Heart left ventricle (tissue), 16 donors: ENCODE data around the gene ZNF772. TPM values are rescaled to one million over a fixed set of nuclear protein-coding genes. Genes with fewer than 3 reads are reported as not detected.

Experiments
- ATAC-seq, 4 donors: fragments of 200-7000 bp; cut with Tn5 transposase; one replicate each; pipeline ENCODE4 v1.9.1; 2020 to 2022; ENCODE audit warnings: moderate library complexity in 4 of 4, mild to moderate bottlenecking in 3 of 4, moderate number of reproducible peaks in 1 of 4
- DNase-seq, 5 donors: peaks; one replicate each; pipeline ENCODE4 v3.0.0-alpha.2; 2020
- H3K27ac ChIP-seq, 12 donors: fragments of 200-600 bp; sonication (generic) in 4 of 12; one replicate each; pipeline versions ENCODE4 v1.5.0 to v1.8.0; 2016 to 2022; ENCODE audit warnings: mild to moderate bottlenecking in 2 of 12
- H3K27me3 ChIP-seq, 9 donors: fragments of 200-600 bp; sonication (generic) in 2 of 9; one replicate each; pipeline versions ENCODE4 v1.5.1 to v1.8.0; 2016 to 2022; ENCODE audit warnings: mild to moderate bottlenecking in 3 of 9
- H3K36me3 ChIP-seq, 9 donors: fragments of 200-600 bp; sonication (generic) in 2 of 9; one replicate each; pipeline versions ENCODE4 v1.5.0 to v1.8.0; 2018 to 2022; ENCODE audit warnings: mild to moderate bottlenecking in 2 of 9
- H3K4me1 ChIP-seq, 12 donors: fragments of 200-600 bp; sonication (generic) in 4 of 12; one replicate each; pipeline versions ENCODE4 v1.5.0 to v1.8.0; 2016 to 2022; ENCODE audit warnings: mild to moderate bottlenecking in 3 of 12
- H3K4me3 ChIP-seq, 12 donors: fragments of 200-600 bp; sonication (generic) in 4 of 12; one replicate each; pipeline versions ENCODE4 v1.5.0 to v1.8.0; 2017 to 2022; ENCODE audit warnings: mild to moderate bottlenecking in 9 of 12, moderate library complexity in 4 of 12
- H3K9me3 ChIP-seq, 12 donors: fragments of 200-600 bp; sonication (generic) in 4 of 12; one replicate each; pipeline versions ENCODE4 v1.5.0 to v1.8.0; 2016 to 2022; ENCODE audit warnings: mild to moderate bottlenecking in 1 of 12
- CTCF ChIP-seq, 12 donors: fragments of 200-600 bp; sonication (generic) in 4 of 12; IDR thresholded peaks; one replicate each; pipeline versions ENCODE4 v1.5.0 to v1.8.0; 2018 to 2022; ENCODE audit warnings: antibody characterized with exemption in 12 of 12, mild to moderate bottlenecking in 5 of 12
- POLR2A ChIP-seq, 2 donors: fragments of 450-650 bp; IDR thresholded peaks; one replicate each; pipeline ENCODE4 v1.6.1; 2017; ENCODE audit warnings: antibody characterized with exemption in 2 of 2, mild to moderate bottlenecking in 2 of 2, moderate library complexity in 2 of 2
- WGBS, 4 donors: extraction: QIAGEN DNeasy Blood & Tissue Kit in 2 of 4; methylation state at CpG; one replicate each; pipeline versions ENCODE4 v1.1.5 to v1.1.7; 2013 to 2018; 5-methylcytosine and 5-hydroxymethylcytosine counted together
- intact Hi-C, 10 donors: fragments of 100-400 bp; cut with DNase I; formaldehyde crosslinking; loops; one replicate each; pipeline versions ENCODE4 v1.11.1 to v1.14.2; 2022
- polyA plus RNA-seq, 2 donors: library from polyadenylated mRNA; stranded (reverse); fragments of 200-250 nt; gene quantifications; one replicate each; pipeline ENCODE4 v1.2.3, GENCODE V29; 2013
- total RNA-seq, 9 donors: library from RNA; depleted of rRNA in 2 of 9; stranded (reverse); fragments of >200 nt in 2 of 9; fragmentation: NEBNext Ultra II Directional in 3 of 9; extraction: Animal tissue kit (Norgen Biotek cat#: 25700) in 3 of 9; gene quantifications; one replicate each; pipeline versions ENCODE4 v1.1.0 to v1.2.4, GENCODE V29; 2016 to 2023
- donor health status: ischemic (EF 13 %, LVEDD 7.1; RV severe dilation, severe dysfunction).
- donor health status: healthy with polysubstance abuse.
- donor health status: DM: no; HTN: yes; CAD: no.
- donor health status: DM: no; HTN: no; CAD: no.
- donor health status: ischemic (EF 25% LVEDD 6.9; RV normal size, moderate dysfunction).
- donor health status: ischemic (EF 25% LVEDD 5.7; RV mildly dilated, moderate dysfunction).
- donor health status: healthy.
- donor health status: DM: yes; HTN: yes; CAD: no.
- donor health status: ischemic (EF 35%, LVEDD 5.7; RV mildly dilated, moderate dysfunction).
- donor health status: nonischemic (EF 11% LVEDD 7.7; RV severe dilation, severe dysfunction).
- donor health status: DM: yes; HTN: yes; CAD: no.
- donor health status: PGD.
- donor health status: ischemic (EF 29% LVEDD 5.4; RV normal size, mild dysfunction).
- donor health status: nonischemic (EF 23%, LVEDD 6.1; RV moderate dilation, normal function).

Gene ZNF772
- total and polyA plus RNA-seq, 11 donors = 4.2 to 30.1 (median 22.1) TPM

GRCh38 chr19:57438925-57439324 lies 38.4 kb downstream of the ZNF772 start:
- Histone ChIP-seq H3K4me3 (no peak overlapping the region), H3K9me3 (peaks cover 0 to 29% (median under 1%) of the 10 kb centered on the region in 12 donors), H3K27ac (no peak overlapping the region), H3K36me3 (peaks cover 0 to 13% (median 7%) of the 10 kb centered on the region in 9 donors), H3K4me1 (peaks cover 0 to 24% (median 15%) of the 10 kb centered on the region in 12 donors), H3K27me3 (no peaks in the 10 kb centered on the region)
- no peak for ATAC-seq
- intact Hi-C loops = loop anchor here in 1 of 10 donors (5.0 kb wide), 1 partner anchor 337 kb away; no protein-coding TSS in a partner anchor
- TF ChIP-seq POLR2A (IDR thresholded peaks at IDR 0.05) = no peak
- no peak for TF ChIP-seq CTCF (IDR thresholded peaks at IDR 0.05)
- DNase-seq = no peak
- WGBS, 4 donors = 89 to 94% (median 94%) methylated on average over 9 of the region's 9 CpGs

- DNase-seq (no peak), ATAC-seq (no peak)
- intact Hi-C loops = loop anchor here in 1 of 10 donors (5.0 kb wide), 1 partner anchor 336 kb away; no protein-coding TSS in a partner anchor
- Histone ChIP-seq H3K27ac (no peak overlapping the region), H3K4me1 (peaks cover 0 to 24% (median 15%) of the 10 kb centered on the region in 12 donors), H3K4me3 (no peak overlapping the region), H3K36me3 (peaks cover 0 to 8% (median 0%) of the 10 kb centered on the region in 9 donors), H3K9me3 (peaks cover 0 to 19% (median 0%) of the 10 kb centered on the region in 12 donors), H3K27me3 (no peaks in the 10 kb centered on the region)
- no peak for TF ChIP-seq POLR2A (IDR thresholded peaks at IDR 0.05)
- no peak for TF ChIP-seq CTCF (IDR thresholded peaks at IDR 0.05)
- WGBS, 4 donors = 61 to 69% (median 67%) methylated on average over 4 of the region's 4 CpGs
Observed at GRCh38 chr19:57437931-57438330, 39.4 kb downstream of the ZNF772 start.

GRCh38 chr19:57436417-57436816 lies 40.9 kb downstream of the ZNF772 start:
- Histone ChIP-seq H3K36me3 (peaks cover 0 to 8% (median 0%) of the 10 kb centered on the region in 9 donors), H3K27me3 (no peaks in the 10 kb centered on the region), H3K4me1 (peaks cover 0 to 24% (median 15%) of the 10 kb centered on the region in 12 donors), H3K27ac (no peak overlapping the region), H3K4me3 (peak overlapping the region in 6 of 12 donors; percentile 70 to 94 (median 92)), H3K9me3 (peaks cover 0 to 6% (median 0%) of the 10 kb centered on the region in 12 donors)
- ATAC-seq = no peak
- 55 to 83% (median 66%) methylated on average over 1 of the region's 1 CpG for WGBS, 4 donors
- DNase-seq = no peak
- intact Hi-C loops = loop anchor here in 1 of 10 donors (5.0 kb wide), 1 partner anchor 334 kb away; no protein-coding TSS in a partner anchor
- TF ChIP-seq CTCF (IDR thresholded peaks at IDR 0.05) (no peak), POLR2A (IDR thresholded peaks at IDR 0.05) (no peak)

- H3K4me3 ChIP-seq = peak within 1 kb of the TSS; percentile 43 to 94 (median 88)
- TF ChIP-seq POLR2A (IDR thresholded peaks at IDR 0.05) (peak in 1 of 2 donors; percentile 40), CTCF (IDR thresholded peaks at IDR 0.05) (no peak)
- no peaks in the 10 kb centered on the region for H3K9me3 ChIP-seq
- intact Hi-C loops = loop anchor here in 3 of 10 donors (2.0 to 5.0 kb wide), 3 partner anchors 25 to 333 kb away; partner anchors contain the start of genes ZNF17 (in 1 of the 3) and ZNF772 (in 1 of the 3)
- peak within 1 kb of the TSS in 8 of 12 donors; percentile 29 to 69 (median 50) for H3K27ac ChIP-seq
- WGBS, 4 donors = 0 to 1% (median 0%) methylated on average over 48 to 61 of the region's 61 CpGs
- H3K4me1 ChIP-seq = peaks cover 0 to 24% (median 15%) of the 10 kb centered on the region in 12 donors
- DNase-seq (peak; percentile 97 to 99 (median 99)), ATAC-seq (peak; percentile 99 to 100 (median 100))
- H3K36me3 ChIP-seq = peaks cover 0 to 8% (median 0%) of the 10 kb centered on the region in 9 donors
- no peaks in the 10 kb centered on the region for H3K27me3 ChIP-seq
Observed at GRCh38 chr19:57435062-57435978, 42.0 kb downstream of the ZNF772 start, which contains the start of gene ZNF749. ZNF749 (plus strand) TSS chr19:57435325; CDS start chr19:57435579, 254 bp downstream.
